Ovary (tissue), 9 donors: ENCODE data around the gene OSBPL9. TPM values are rescaled to one million over a fixed set of nuclear protein-coding genes. Genes with fewer than 3 reads are reported as not detected.
A peak's percentile ranks its signal among the peaks of the same experiment; 100 is the strongest.

Experiments
- DNase-seq, 5 donors: peaks; one replicate each; pipeline ENCODE4 v3.0.0-alpha.2; 2019 to 2020
- H3K27ac ChIP-seq, 2 donors: fragments of 200-600 bp; one replicate each; pipeline versions ENCODE4 v1.5.1 to v1.8.0; 2019 to 2022
- H3K27me3 ChIP-seq: fragments of 200-600 bp; one replicate; pipeline ENCODE4 v1.8.0; 2022
- H3K36me3 ChIP-seq: fragments of 200-600 bp; sonication (generic); one replicate; pipeline ENCODE4 v1.5.1; 2019
- H3K4me1 ChIP-seq: one replicate; pipeline ENCODE4 v1.8.1; 2013; ENCODE audit warnings: mild to moderate bottlenecking, moderate library complexity; ENCODE audit not compliant: insufficient read depth
- H3K4me3 ChIP-seq: fragments of 200-600 bp; sonication (generic); one replicate; pipeline ENCODE4 v1.5.1; 2017
- H3K9me3 ChIP-seq, 2 donors: fragments of 200-600 bp in 1 of 2; sonication (generic) in 1 of 2; one replicate each; pipeline versions ENCODE4 v1.5.1 to v1.8.1; 2013 to 2019; ENCODE audit warnings: mild to moderate bottlenecking in 1 of 2, moderate library complexity in 1 of 2
- CTCF ChIP-seq, 3 donors: fragments of 450-650 bp in 2 of 3; fragments of 200-600 bp in 1 of 3; IDR thresholded peaks; one replicate each; pipeline versions ENCODE4 v1.5.1 to v1.8.0; 2016 to 2022; ENCODE audit warnings: antibody characterized with exemption in 3 of 3, mild to moderate bottlenecking in 1 of 3
- EP300 ChIP-seq: sonication (generic); formaldehyde crosslinking; IDR thresholded peaks from one replicate; pipeline ENCODE4 v1.6.1; 2017; ENCODE audit warnings: antibody characterized with exemption
- POLR2A ChIP-seq: fragments of 450-650 bp; IDR thresholded peaks from one replicate; pipeline ENCODE4 v1.6.1; 2017; ENCODE audit warnings: antibody characterized with exemption, mild to moderate bottlenecking, moderate library complexity
- WGBS, 3 donors: extraction: QIAGEN DNeasy Blood & Tissue Kit in 1 of 3; methylation state at CpG; one replicate each; pipeline versions ENCODE4 v1.1.5 to v1.1.7; 2013 to 2017; 5-methylcytosine and 5-hydroxymethylcytosine counted together
- intact Hi-C, 4 donors: fragments of 100-400 bp; cut with DNase I; formaldehyde crosslinking; loops; one replicate each; pipeline versions ENCODE4 v1.11.0 to v1.15.1; 2022 to 2023
- polyA plus RNA-seq, 2 donors: library from polyadenylated mRNA; stranded (reverse); fragments of 200-250 nt in 1 of 2; fragments of 350-450 nt in 1 of 2; fragmentation: Illumina TruSeq in 1 of 2; extraction: RNeasy Lipid Tissue Mini Kit (QIAGEN cat#74804) in 1 of 2; gene quantifications; one replicate each; pipeline ENCODE4 v1.2.3, GENCODE V29; 2013 to 2014
- total RNA-seq, 7 donors: library from RNA; depleted of rRNA in 2 of 7; stranded (reverse); fragments of >200 nt in 2 of 7; fragmentation: NEBNext Ultra II Directional in 3 of 7; extraction: Animal tissue kit (Norgen Biotek cat#: 25700) in 3 of 7; gene quantifications; one replicate each; pipeline versions ENCODE4 v1.1.0 to v1.2.4, GENCODE V29; 2016 to 2023
- donor health status: DM: no; HTN: no; CAD: no; lungs with moderate emphysema.
- donor health status: DM: no; HTN: no; CAD: no.
- donor health status: Bipolar disorder and iron deficiency.
- donor health status: DM: yes; HTN: yes; CAD: no.
- donor health status: DM: no; HTN: no; CAD: no.
- donor health status: DM: yes; HTN: yes; CAD: no.

Gene OSBPL9
- total and polyA plus RNA-seq, 9 donors = 53.1 to 92.4 (median 72.6) TPM

- WGBS, 3 donors = 51 to 56% (median 53%) methylated on average over 4 of the region's 4 CpGs
- Histone ChIP-seq H3K27me3 (no peaks in the 10 kb centered on the region), H3K4me1 (no peaks in the 10 kb centered on the region), H3K36me3 (no peaks in the 10 kb centered on the region), H3K4me3 (no peak overlapping the region), H3K27ac (no peak overlapping the region), H3K9me3 (no peaks in the 10 kb centered on the region)
- intact Hi-C loops = no loop called here
- peak in 1 of 5 donors; percentile 24 for DNase-seq
- TF ChIP-seq EP300 (no peak), CTCF (IDR thresholded peaks at IDR 0.05) (no peak), POLR2A (no peak)
Observed at GRCh38 chr1:51569284-51570062, 47.4 kb upstream of the OSBPL9 start.

GRCh38 chr1:51570063-51570710, 46.7 kb upstream of the OSBPL9 start:
- H3K4me3 ChIP-seq = no peak overlapping the region
- intact Hi-C loops = no loop called here
- 74 to 83% (median 82%) methylated on average over 4 of the region's 4 CpGs for WGBS, 3 donors
- H3K27ac ChIP-seq = no peak overlapping the region
- no peaks in the 10 kb centered on the region for H3K27me3 ChIP-seq
- H3K4me1 ChIP-seq = no peaks in the 10 kb centered on the region
- H3K36me3 ChIP-seq = no peaks in the 10 kb centered on the region
- TF ChIP-seq POLR2A (no peak), CTCF (IDR thresholded peaks at IDR 0.05) (no peak), EP300 (no peak)
- no peaks in the 10 kb centered on the region for H3K9me3 ChIP-seq
- DNase-seq = no peak

- intact Hi-C loops = no loop called here
- no peak for DNase-seq
- Histone ChIP-seq H3K4me1 (no peaks in the 10 kb centered on the region), H3K27ac (no peak overlapping the region), H3K27me3 (no peaks in the 10 kb centered on the region), H3K36me3 (no peaks in the 10 kb centered on the region), H3K9me3 (no peaks in the 10 kb centered on the region), H3K4me3 (no peak overlapping the region)
- TF ChIP-seq POLR2A (no peak), EP300 (no peak), CTCF (IDR thresholded peaks at IDR 0.05) (no peak)
- 83 to 91% (median 89%) methylated on average over 4 of the region's 4 CpGs for WGBS, 3 donors
Observed at GRCh38 chr1:51572365-51572764, 44.5 kb upstream of the OSBPL9 start.

- Histone ChIP-seq H3K4me3 (no peak overlapping the region), H3K4me1 (no peaks in the 10 kb centered on the region), H3K27ac (no peak overlapping the region), H3K9me3 (no peaks in the 10 kb centered on the region), H3K36me3 (no peaks in the 10 kb centered on the region), H3K27me3 (no peaks in the 10 kb centered on the region)
- no peak for DNase-seq
- TF ChIP-seq POLR2A (no peak), EP300 (no peak), CTCF (IDR thresholded peaks at IDR 0.05) (no peak)
- intact Hi-C loops = no loop called here
Observed at GRCh38 chr1:51574796-51575195, 42.1 kb upstream of the OSBPL9 start.
